SK-N-MC (cell line): ENCODE results near the gene SLC4A9.

ENCODE experiments used
- EZH2 ChIP-seq: fragments of 200-600 bp; sonication (generic); IDR thresholded peaks from one replicate; pipeline ENCODE4 v1.6.1; 2017; ENCODE audit warnings: antibody characterized with exemption
- POLR2AphosphoS5 ChIP-seq: IDR thresholded peaks from 2 replicates; pipeline ENCODE4 v1.6.1; 2012; ENCODE audit warnings: mild to moderate bottlenecking, low read depth, low read length, borderline replicate concordance

DNA sequence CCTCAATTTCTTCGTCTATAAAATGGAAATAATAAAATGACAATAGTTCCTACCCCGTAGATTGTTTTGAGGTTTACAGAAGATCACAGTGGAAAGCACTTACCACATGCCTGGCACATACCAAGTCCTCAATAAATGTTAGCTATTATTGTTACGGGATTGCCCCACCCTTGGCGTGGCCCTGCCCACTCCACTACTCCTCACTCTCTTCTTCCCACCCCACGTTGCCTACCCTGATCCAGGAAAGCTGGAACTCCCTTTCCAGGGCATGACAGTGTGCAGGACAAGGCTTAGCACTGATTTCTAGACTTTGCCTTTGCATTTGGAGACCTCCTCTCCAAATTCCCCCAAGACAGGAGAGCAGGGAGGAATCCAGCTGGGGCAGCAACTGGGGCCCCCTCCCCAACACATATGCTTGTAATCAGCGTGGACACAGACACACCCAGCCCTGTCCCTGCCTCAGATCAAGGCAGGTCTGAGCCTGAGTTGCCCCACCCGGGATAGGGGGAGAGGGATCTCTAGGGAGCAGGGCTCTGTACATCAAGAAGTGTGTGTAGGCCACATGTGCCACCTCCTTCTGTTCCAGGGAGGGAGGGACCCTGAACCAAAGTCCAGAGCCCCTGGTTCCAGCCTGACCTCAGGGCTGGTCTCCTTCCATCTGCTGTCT lies 6.7 kb downstream of the SLC4A9 start:
- TF ChIP-seq EZH2 = no peak
- no peak for TF ChIP-seq POLR2AphosphoS5
